Ureter (tissue), 1 donor: ENCODE data around the gene TCF3. TPM values are rescaled to one million over a fixed set of nuclear protein-coding genes. Genes with fewer than 3 reads are reported as not detected.

Experiments used
- DNase-seq: peaks from one replicate; pipeline ENCODE4 v3.0.0-alpha.2; 2020; ENCODE audit warnings: low spot score
- total RNA-seq: library from RNA; stranded (reverse); gene quantifications from one replicate; pipeline ENCODE4 v1.2.4, GENCODE V29; 2023
- donor health status: DM: yes; HTN: yes; CAD: no.

TCF3 gene
- total RNA-seq, 1 donor from 2014 or later: 56.2 TPM

- DNase-seq: no peak
These were observed 41.1 kb downstream of the TCF3 start for GRCh38 chr19:1611353-1611752.

GRCh38 chr19:1610579-1610978 lies 41.8 kb downstream of the TCF3 start:
- DNase-seq: no peak

DNA sequence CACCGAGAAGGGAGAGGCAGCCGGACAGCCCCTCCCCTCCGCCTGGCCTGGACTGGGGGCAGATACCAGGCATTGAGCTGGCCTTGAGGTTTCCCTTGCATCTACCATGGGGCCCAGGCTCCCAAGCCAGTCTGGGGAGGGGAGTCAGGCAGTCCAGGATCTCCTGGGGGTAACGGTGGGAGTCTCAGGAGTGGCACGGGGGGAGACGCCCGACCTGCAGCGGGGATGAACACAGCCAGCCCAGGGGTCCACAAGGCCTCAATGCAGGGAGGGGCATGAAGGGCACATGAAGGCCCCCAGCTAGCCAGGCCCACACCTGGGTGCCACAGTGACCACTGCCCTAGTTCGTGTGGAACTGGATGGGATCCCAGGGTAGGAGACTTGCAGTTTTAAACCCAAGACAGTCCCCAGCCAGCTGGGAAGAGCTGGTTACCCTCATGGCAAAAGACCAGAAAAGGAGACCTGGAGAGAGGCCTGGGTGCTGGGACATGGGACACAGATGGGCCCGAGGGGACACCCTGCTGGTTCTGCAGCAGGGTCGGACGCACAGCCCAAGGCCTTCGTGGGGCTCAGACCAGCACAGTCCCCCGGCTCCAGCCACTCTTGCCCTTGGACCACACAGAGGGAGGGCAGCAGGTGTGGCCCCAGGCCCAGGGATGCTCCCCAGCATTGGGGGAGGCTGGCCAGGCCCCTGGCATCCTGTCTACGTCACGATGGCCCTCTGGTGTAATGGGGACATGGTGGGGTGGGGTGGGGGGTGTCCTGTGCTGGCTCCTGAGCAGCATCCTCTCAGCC lies 42.5 kb downstream of the TCF3 start:
- no peak for DNase-seq

DNA sequence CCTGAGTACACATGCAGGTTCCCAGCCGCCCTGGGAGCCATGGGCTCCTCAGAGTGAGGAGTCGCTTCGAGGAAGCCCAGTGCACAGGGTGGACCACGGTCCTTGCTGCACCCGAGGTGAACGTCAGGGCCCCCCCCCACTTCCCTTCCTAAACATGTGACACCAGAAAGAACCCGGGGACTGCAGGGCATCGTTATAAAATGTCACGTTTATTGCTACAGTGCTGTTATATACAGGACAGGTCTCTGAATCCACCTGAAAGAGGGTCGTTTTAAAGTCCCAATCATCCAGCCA lies 43.4 kb downstream of the TCF3 start:
- no peak for DNase-seq

- no peak for DNase-seq
These were observed 43.9 kb downstream of the TCF3 start for GRCh38 chr19:1608359-1609102.

GRCh38 chr19:1606138-1606651 lies 46.2 kb downstream of the TCF3 start:
- DNase-seq: no peak

GRCh38 chr19:1605236-1606137 lies 46.9 kb downstream of the TCF3 start, which contains the start of gene UQCR11:
Gene UQCR11, minus strand, starts transcription at chr19:1605462. Its CDS starts 53 bp downstream, at chr19:1605409.
- peak; percentile 95 for DNase-seq

DNA sequence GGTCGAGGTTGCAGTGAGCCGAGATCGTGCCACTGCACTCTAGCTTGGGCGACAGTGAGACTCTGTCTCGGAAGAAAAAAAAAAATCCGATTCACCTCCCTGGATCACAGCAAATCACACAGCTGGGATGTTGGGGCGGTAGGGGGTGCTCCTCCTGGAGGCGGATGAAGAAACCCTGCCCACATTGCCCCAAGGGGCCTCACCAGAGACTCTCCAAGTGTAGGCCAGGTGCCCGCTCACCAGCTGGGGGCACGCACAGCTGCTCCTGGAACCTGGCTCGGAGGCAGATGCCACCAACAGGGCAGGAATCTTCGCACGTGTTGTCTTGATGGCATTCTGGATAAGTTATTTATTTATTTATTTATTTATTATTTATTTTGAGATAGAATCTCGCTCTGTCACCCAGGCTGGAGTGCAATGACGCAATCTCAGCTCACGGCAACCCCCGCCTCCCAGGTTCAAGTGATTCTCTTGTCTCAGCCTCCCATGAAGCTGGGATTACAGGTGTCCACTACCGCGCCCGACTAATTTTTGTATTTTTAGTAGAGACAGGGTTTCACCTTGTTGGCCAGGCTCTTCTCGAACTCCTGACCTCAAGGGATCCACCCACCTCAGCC lies 50.2 kb downstream of the TCF3 start:
- no peak for DNase-seq

GRCh38 chr19:1601613-1602064 lies 50.8 kb downstream of the TCF3 start:
- DNase-seq: no peak

DNA sequence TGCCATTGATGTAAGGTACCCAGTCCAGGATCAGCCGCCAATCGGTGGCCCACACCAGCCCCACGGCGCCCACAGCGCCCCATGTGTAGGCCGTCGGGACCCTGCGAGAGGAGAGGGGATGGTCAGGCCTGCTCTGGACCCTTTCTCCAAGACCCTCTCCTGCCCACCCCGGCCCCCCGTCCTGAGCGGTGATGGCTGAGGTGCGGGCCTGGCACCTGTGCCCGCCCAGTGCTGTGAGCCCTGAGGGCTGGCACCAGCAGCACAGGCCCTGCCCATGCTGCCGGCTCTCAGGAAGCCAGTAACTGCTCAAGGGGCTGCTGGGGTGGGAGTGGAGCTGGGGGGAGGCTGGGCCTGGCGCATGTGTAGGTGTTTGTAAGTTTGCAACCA lies 53.0 kb downstream of the TCF3 start:
- no peak for DNase-seq

DNA sequence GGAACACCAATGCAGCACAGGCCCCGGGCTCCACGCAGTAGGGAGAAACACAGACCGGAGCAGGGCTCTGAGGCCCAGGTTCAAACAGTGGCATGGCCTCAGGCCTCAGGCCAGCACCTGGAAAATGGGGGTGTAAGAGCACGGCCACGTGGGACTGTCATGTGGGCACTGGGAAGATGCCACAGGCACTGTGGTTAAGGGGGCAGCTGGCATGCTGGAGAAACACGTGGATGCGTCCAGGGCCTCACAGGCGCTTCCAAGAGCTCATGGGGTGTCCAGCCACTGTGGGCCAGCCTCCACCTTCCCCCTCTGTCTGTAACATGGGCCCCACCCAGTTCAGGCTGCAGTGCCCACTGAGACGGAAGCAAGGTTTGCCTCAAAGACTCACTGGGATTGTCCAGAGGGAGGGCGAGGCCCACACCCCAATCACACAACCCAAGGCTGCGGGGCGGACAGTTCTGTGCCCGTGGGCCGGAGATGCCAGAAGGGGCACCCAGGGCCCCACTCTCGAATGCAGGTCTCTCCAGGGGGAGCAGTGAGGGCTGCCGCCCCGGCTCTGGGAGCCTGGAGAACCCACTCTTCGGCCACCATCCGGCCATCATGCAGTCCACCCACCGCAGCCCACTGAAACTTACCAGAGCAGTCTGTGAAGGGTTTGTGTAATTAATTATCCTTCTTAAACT lies 53.5 kb downstream of the TCF3 start:
- DNase-seq: no peak

DNA sequence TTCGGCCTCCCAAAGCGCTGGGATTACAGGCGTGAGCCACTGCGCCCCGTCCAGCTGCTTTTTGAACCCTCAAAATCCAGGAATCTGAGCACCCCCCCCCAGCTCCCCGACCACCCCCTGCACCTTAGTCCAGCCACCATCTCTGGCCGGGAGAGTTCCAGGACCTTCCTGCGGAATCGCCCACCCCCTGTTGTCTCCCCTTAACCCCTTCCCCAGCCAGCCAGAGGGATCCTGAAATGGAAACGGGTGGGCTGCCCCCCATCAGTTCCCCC lies 59.0 kb downstream of the TCF3 start:
- no peak for DNase-seq

DNA sequence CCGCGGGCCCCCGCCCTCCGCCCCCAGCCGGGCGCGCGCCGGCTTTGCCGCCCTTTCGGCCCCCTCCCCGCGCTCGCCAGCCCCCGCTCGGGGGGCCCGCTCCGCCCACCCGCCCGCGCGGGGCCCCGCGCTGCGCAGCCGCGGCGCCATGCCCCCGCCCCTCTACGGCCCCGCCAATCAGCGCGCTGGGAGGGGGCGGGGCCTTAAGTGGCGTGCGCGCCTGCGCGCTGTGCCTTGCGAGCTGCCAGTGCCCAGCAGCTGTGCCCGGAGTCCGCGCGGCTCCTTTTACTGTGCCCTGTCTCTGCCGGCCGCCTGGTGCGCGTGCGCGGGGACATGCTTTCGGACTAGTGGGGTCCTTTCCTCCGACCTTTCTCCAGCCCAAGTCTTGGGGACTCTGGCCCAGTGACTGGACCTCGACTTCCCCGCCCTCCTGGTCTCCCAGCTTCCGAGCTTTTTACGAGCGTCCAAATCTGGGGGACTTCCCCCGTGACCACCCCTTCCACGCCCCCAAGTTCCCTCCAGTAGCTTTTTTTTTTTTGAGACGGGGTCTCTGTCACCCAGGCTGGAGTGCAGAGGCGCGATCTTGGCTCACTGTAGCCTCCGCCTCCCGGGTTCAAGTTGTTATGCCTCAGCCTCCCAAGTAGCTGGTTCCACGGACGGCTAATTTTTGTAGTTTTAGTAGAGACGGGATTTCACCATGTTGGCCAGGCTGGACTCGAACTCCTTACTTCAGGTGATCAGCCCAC lies 59.5 kb downstream of the TCF3 start, which contains the start of gene MBD3:
TSS of gene MBD3 (minus strand) at position 111 of the 746 bp plus-strand sequence. CDS start 234 bp downstream, outside the sequence.
- DNase-seq: peak; percentile 91

- DNase-seq: peak; percentile 83
These were observed 60.2 kb downstream of the TCF3 start for GRCh38 chr19:1592024-1592754.

GRCh38 chr19:1591421-1592023 lies 60.9 kb downstream of the TCF3 start:
- DNase-seq: no peak

- no peak for DNase-seq
These were observed 61.6 kb downstream of the TCF3 start for GRCh38 chr19:1590641-1591397.

GRCh38 chr19:1587872-1588271 lies 64.5 kb downstream of the TCF3 start:
- no peak for DNase-seq

DNA sequence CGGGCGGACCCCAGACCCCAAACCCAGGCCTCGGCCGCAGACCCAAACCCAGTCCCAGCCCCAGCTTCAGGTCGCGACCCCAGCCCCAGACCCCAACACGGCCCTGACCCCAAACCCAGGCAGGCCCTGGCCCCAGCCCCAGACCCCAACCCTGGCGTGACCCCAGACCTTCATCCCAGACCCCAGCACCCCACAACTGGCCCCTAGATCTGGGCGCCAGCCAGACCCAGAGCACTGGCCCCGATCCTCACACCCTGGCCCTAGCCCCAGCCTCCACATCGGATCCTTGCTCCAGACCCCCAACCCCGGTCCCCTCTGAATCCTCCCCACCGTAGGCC lies 67.2 kb downstream of the TCF3 start:
- no peak for DNase-seq
